Hematopoietic multipotent progenitor cell treated with erythropoietin and hydrocortisone succinate and interleukin-3 and kit ligand, for 15 days (in vitro differentiated cells): ENCODE results near the gene SGO2.

Experiments used
- DNase-seq: peaks from one replicate; pipeline ENCODE4 v3.0.0-alpha.2; 2015; ENCODE audit warnings: low spot score

Gene SGO2

GRCh38 chr2:200525882-200526651 lies at the start of gene SGO2:
Gene SGO2 (plus strand): TSS chr2:200526207. CDS start chr2:200532976, 6,769 bp downstream.
- peak; percentile 96 for DNase-seq

GRCh38 chr2:200476836-200477235 lies 49.2 kb upstream of the SGO2 start:
- DNase-seq = no peak

- no peak for DNase-seq
Observed at GRCh38 chr2:200477667-200478131, 48.3 kb upstream of the SGO2 start.

- DNase-seq = no peak
Observed at GRCh38 chr2:200479692-200480265, 46.2 kb upstream of the SGO2 start.

- no peak for DNase-seq
Observed at GRCh38 chr2:200482194-200482593, 43.8 kb upstream of the SGO2 start.

- DNase-seq = peak; percentile 11
Observed at GRCh38 chr2:200483729-200484198, 42.2 kb upstream of the SGO2 start.

- DNase-seq = no peak
Observed at GRCh38 chr2:200484934-200485333, 41.1 kb upstream of the SGO2 start.

GRCh38 chr2:200486529-200486928 lies 39.5 kb upstream of the SGO2 start:
- no peak for DNase-seq

- DNase-seq = no peak
Observed at GRCh38 chr2:200488169-200488568, 37.8 kb upstream of the SGO2 start.

- DNase-seq = no peak
Observed at GRCh38 chr2:200490001-200490400, 36.0 kb upstream of the SGO2 start.

- no peak for DNase-seq
Observed at GRCh38 chr2:200492656-200493055, 33.4 kb upstream of the SGO2 start.

- DNase-seq = no peak
Observed at GRCh38 chr2:200494048-200494447, 32.0 kb upstream of the SGO2 start.

- DNase-seq = peak; percentile 22
Observed at GRCh38 chr2:200496696-200497095, 29.3 kb upstream of the SGO2 start.

GRCh38 chr2:200498402-200499162 lies 27.4 kb upstream of the SGO2 start:
- DNase-seq = no peak

GRCh38 chr2:200502196-200502595 lies 23.8 kb upstream of the SGO2 start:
- no peak for DNase-seq

GRCh38 chr2:200506679-200507078 lies 19.3 kb upstream of the SGO2 start:
- no peak for DNase-seq

GRCh38 chr2:200507179-200507578 lies 18.8 kb upstream of the SGO2 start:
- DNase-seq = no peak

GRCh38 chr2:200509235-200509611 lies 16.8 kb upstream of the SGO2 start:
- peak; percentile 19 for DNase-seq

GRCh38 chr2:200509612-200510433 lies 16.2 kb upstream of the SGO2 start, which contains the start of gene KCTD18:
Gene KCTD18 (minus strand): TSS chr2:200510068. CDS start chr2:200507016, 3,052 bp downstream.
- DNase-seq = peak; percentile 85

- DNase-seq = no peak
Observed at GRCh38 chr2:200515155-200515554, 10.9 kb upstream of the SGO2 start.

GRCh38 chr2:200523158-200523557 lies 2.8 kb upstream of the SGO2 start:
- DNase-seq = no peak

GRCh38 chr2:200523604-200524003 lies 2.4 kb upstream of the SGO2 start:
- no peak for DNase-seq
